OCI-LY7 (cell line): ENCODE measurements around the gene SLC25A17. TPM values are rescaled to one million over a fixed set of nuclear protein-coding genes. Genes with fewer than 3 reads are reported as not detected.
A peak's percentile ranks its signal among the peaks of the same experiment; 100 is the strongest.
"Not testable (repeated sequence)": the region's sequence is repeated elsewhere in the genome, so short reads cannot be mapped to it uniquely, and the experiment has no call there.

Experiments
- BruUV-seq: library from RNA; stranded (reverse); fragments of 400-500 nt; replicated peaks from 2 replicates; lab custom pipeline; 2021; lab: Mats Ljungman, UMichigan
- CTCF ChIA-PET: fragments of 300-600 bp; sonication (Branson Sonifier 250); formaldehyde crosslinking; loops from one replicate; lab custom pipeline; 2022; ENCODE audit warnings: antibody characterized with exemption; ENCODE audit not compliant: unreplicated experiment; lab: Charles Lee
- POLR2A ChIA-PET: fragments of 300-600 bp; sonication (Branson Sonifier 250); formaldehyde crosslinking; loops from one replicate; lab custom pipeline; 2022; ENCODE audit warnings: antibody characterized with exemption; lab: Charles Lee
- DNase-seq: peaks from one replicate; pipeline ENCODE4 v3.0.0-alpha.2; 2015; ENCODE audit warnings: low spot score
- H2AFZ ChIP-seq: fragments of 200-600 bp; sonication (generic), shearing (Covaris generic); 2 replicates; pipeline ENCODE4 v1.6.1; 2014; ENCODE audit warnings: mild to moderate bottlenecking, antibody characterized with exemption, low read length, moderate library complexity
- H3K27ac ChIP-seq: fragments of 200-600 bp; sonication (generic); 2 replicates; pipeline ENCODE4 v1.5.1; 2014; ENCODE audit warnings: mixed run types, low read depth, mild to moderate bottlenecking, moderate library complexity, low read length, inconsistent platforms; ENCODE audit not compliant: poor library complexity, severe bottlenecking
- H3K36me3 ChIP-seq: fragments of 200-600 bp; sonication (generic); 2 replicates; pipeline ENCODE4 v1.6.1; 2014; ENCODE audit warnings: mild to moderate bottlenecking, antibody characterized with exemption, low read length, moderate library complexity, mixed read lengths; ENCODE audit not compliant: insufficient read depth
- H3K4me1 ChIP-seq: fragments of 200-600 bp; sonication (generic); 2 replicates; pipeline ENCODE4 v1.5.1; 2014; ENCODE audit warnings: mild to moderate bottlenecking, low read length; ENCODE audit not compliant: insufficient read depth, poor library complexity, severe bottlenecking
- H3K4me2 ChIP-seq: fragments of 200-600 bp; sonication (generic); 2 replicates; pipeline ENCODE4 v1.6.1; 2014; ENCODE audit warnings: mild to moderate bottlenecking, low read length
- H3K4me3 ChIP-seq: fragments of 200-600 bp; sonication (generic); 2 replicates; pipeline ENCODE4 v1.5.1; 2014; ENCODE audit warnings: mild to moderate bottlenecking, low read depth, low read length; ENCODE audit not compliant: poor library complexity, severe bottlenecking
- H3K79me2 ChIP-seq: fragments of 200-600 bp; sonication (generic); 2 replicates; pipeline ENCODE4 v1.6.1; 2016; ENCODE audit warnings: low read depth, mild to moderate bottlenecking, low read length, moderate library complexity, mixed read lengths; ENCODE audit not compliant: insufficient read depth
- H3K9me2 ChIP-seq: fragments of 200-600 bp; sonication (generic); 2 replicates; pipeline ENCODE4 v1.6.1; 2016; ENCODE audit warnings: mild to moderate bottlenecking, low read length, mixed read lengths; ENCODE audit not compliant: insufficient read depth
- H3K9me3 ChIP-seq: fragments of 200-600 bp; sonication (generic); 2 replicates; pipeline ENCODE4 v1.6.1; 2014; ENCODE audit warnings: mild to moderate bottlenecking, mixed run types, low read length, mixed read lengths
- H4K20me1 ChIP-seq: fragments of 200-600 bp; sonication (generic); 2 replicates; pipeline ENCODE4 v1.6.1; 2014; ENCODE audit warnings: mild to moderate bottlenecking, antibody characterized with exemption, low read length, moderate library complexity, mixed read lengths; ENCODE audit not compliant: insufficient read depth
- CTCF ChIP-seq: fragments of 200-600 bp; sonication (generic); conservative IDR thresholded peaks from 2 replicates; pipeline ENCODE4 v1.5.1; 2014; ENCODE audit warnings: mild to moderate bottlenecking, antibody characterized with exemption, low read length, moderate library complexity, mixed read lengths
- EZH2phosphoT487 ChIP-seq: fragments of 200-600 bp; sonication (generic); IDR thresholded peaks from 2 replicates; pipeline ENCODE4 v1.6.1; 2018; ENCODE audit warnings: low read depth, borderline replicate concordance, mild to moderate bottlenecking, mixed run types, antibody characterized with exemption, low read length, moderate library complexity, mixed read lengths
- intact Hi-C: fragments of 100-400 bp; cut with micrococcal nuclease; formaldehyde crosslinking; loops from one replicate; pipeline ENCODE4 v1.10.0; 2022; ENCODE audit not compliant: unreplicated experiment
- total RNA-seq, 2 experiments: library from RNA; depleted of rRNA in 1 of 2; stranded (reverse); fragments of >200 nt in 1 of 2; shearing (Covaris generic) in 1 of 2; gene quantifications; 2 replicates each; pipeline ENCODE4 v1.2.3, GENCODE V29; 2014 to 2022

The SLC25A17 gene
- total RNA-seq, 2 experiments from 2014 or later, result 25.9 to 37.9 TPM

- Histone ChIP-seq H4K20me1 (peaks cover 35% of the 10 kb centered on the region), H3K36me3 (peaks cover 50% of the 10 kb centered on the region), H3K79me2 (peaks cover 91% of the 10 kb centered on the region), H3K4me3 (peak overlapping the region; percentile 95), H3K4me1 (peaks cover 39% of the 10 kb centered on the region), H3K27ac (no peak overlapping the region), H3K4me2 (peak overlapping the region; percentile 90), H3K9me2 (no peaks in the 10 kb centered on the region), H3K9me3 (no peaks in the 10 kb centered on the region), H2AFZ (no peak overlapping the region)
- no TSS peak for BruUV-seq
- DNase-seq, result peak; percentile 19
- ChIA-PET CTCF (no interaction called here), POLR2A (interaction anchor here (1.3 kb wide), 1 partner anchor 44 kb away, joined by 3 read pairs; no protein-coding TSS in a partner anchor)
- no peak for TF ChIP-seq EZH2phosphoT487
- no peak for TF ChIP-seq CTCF
- intact Hi-C loops, result no loop called here
These were observed 34.8 kb upstream of the SLC25A17 start for GRCh38 chr22:40853961-40854360.

GRCh38 chr22:40853333-40853732 lies 34.2 kb upstream of the SLC25A17 start:
- CTCF ChIA-PET, result no interaction called here
- intact Hi-C loops, result no loop called here
- peaks cover 55% of the 10 kb centered on the region for H3K36me3 ChIP-seq
- H3K27ac ChIP-seq, result no peak overlapping the region
- H3K9me3 ChIP-seq, result no peaks in the 10 kb centered on the region
- TF ChIP-seq CTCF, result no peak
- no peak for TF ChIP-seq EZH2phosphoT487
- BruUV-seq, result no TSS peak
- H3K4me1 ChIP-seq, result peaks cover 38% of the 10 kb centered on the region
- POLR2A ChIA-PET, result interaction anchor here (0.7 kb wide), 1 partner anchor 19 kb away, joined by 3 read pairs; no protein-coding TSS in a partner anchor
- H3K4me3 ChIP-seq, result peak overlapping the region; percentile 95
- H2AFZ ChIP-seq, result no peak overlapping the region
- DNase-seq, result no peak
- H3K4me2 ChIP-seq, result peak overlapping the region; percentile 90
- H4K20me1 ChIP-seq, result peaks cover 35% of the 10 kb centered on the region
- peaks cover 85% of the 10 kb centered on the region for H3K79me2 ChIP-seq
- no peaks in the 10 kb centered on the region for H3K9me2 ChIP-seq

- DNase-seq, CTCF ChIA-PET, H3K4me3 ChIP-seq, H2AFZ ChIP-seq, H3K27ac ChIP-seq, intact Hi-C loops, BruUV-seq, H3K4me1 ChIP-seq, H3K4me2 ChIP-seq, H3K9me3 ChIP-seq, H4K20me1 ChIP-seq, H3K9me2 ChIP-seq: not testable (repeated sequence)
- H3K36me3 ChIP-seq, result peaks cover 99% of the 10 kb centered on the region
- H3K79me2 ChIP-seq, result peaks cover 50% of the 10 kb centered on the region
- POLR2A ChIA-PET, result interaction anchor here (0.9 kb wide), 1 partner anchor 12 kb away, joined by 3 read pairs; no protein-coding TSS in a partner anchor
These were observed 26.7 kb upstream of the SLC25A17 start for GRCh38 chr22:40845816-40846215.
